Thymus (tissue), 11 donors: ENCODE measurements around the gene ERFL. TPM values are rescaled to one million over a fixed set of nuclear protein-coding genes. Genes with fewer than 3 reads are reported as not detected.

Experiments used
- DNase-seq, 9 donors: peaks; one replicate each; pipeline ENCODE4 v3.0.0-alpha.2; 2013; ENCODE audit warnings: low spot score in 9 of 9, low read depth in 6 of 9, missing footprints in 1 of 9
- H3K27ac ChIP-seq, 2 donors: one replicate each; pipeline ENCODE4 v1.5.1; 2013; ENCODE audit warnings: control low read depth in 1 of 2, low read depth in 1 of 2, low read length in 1 of 2, mild to moderate bottlenecking in 1 of 2, moderate library complexity in 1 of 2
- H3K27me3 ChIP-seq, 2 donors: one replicate each; pipeline ENCODE4 v1.5.1; 2013; ENCODE audit warnings: low read length in 1 of 2; ENCODE audit not compliant: control insufficient read depth in 2 of 2, insufficient read depth in 1 of 2
- H3K36me3 ChIP-seq, 2 donors: one replicate each; pipeline ENCODE4 v1.5.1; 2013; ENCODE audit warnings: low read length in 1 of 2, mild to moderate bottlenecking in 1 of 2, moderate library complexity in 1 of 2; ENCODE audit not compliant: control insufficient read depth in 2 of 2, insufficient read depth in 2 of 2
- H3K4me1 ChIP-seq, 2 donors: one replicate each; pipeline ENCODE4 v1.5.1; 2013; ENCODE audit warnings: low read length in 2 of 2; ENCODE audit not compliant: control insufficient read depth in 2 of 2, insufficient read depth in 2 of 2
- H3K4me3 ChIP-seq, 2 donors: one replicate each; pipeline ENCODE4 v1.5.1; 2013; ENCODE audit warnings: low read length in 2 of 2, control low read depth in 1 of 2, mild to moderate bottlenecking in 1 of 2
- H3K9me3 ChIP-seq, 2 donors: one replicate each; pipeline ENCODE4 v1.5.1; 2013; ENCODE audit warnings: low read length in 1 of 2, mild to moderate bottlenecking in 1 of 2; ENCODE audit not compliant: control insufficient read depth in 2 of 2, insufficient read depth in 1 of 2
- WGBS: extraction: QIAGEN DNeasy Blood & Tissue Kit; methylation state at CpG from one replicate; pipeline ENCODE4 v1.1.7; 2013; 5-methylcytosine and 5-hydroxymethylcytosine counted together
- polyA plus RNA-seq: library from polyadenylated mRNA; stranded (reverse); fragments of 200-250 nt; gene quantifications from one replicate; pipeline ENCODE4 v1.2.3, GENCODE V29; 2013
- total RNA-seq: library from RNA; stranded (reverse); fragments of 120-200 nt; gene quantifications from one replicate; pipeline ENCODE4 v1.2.4, GENCODE V29; 2013
- donor health status: healthy.

ERFL gene
- total and polyA plus RNA-seq, 2 donors, result 0.09 to 3.5 TPM

DNA sequence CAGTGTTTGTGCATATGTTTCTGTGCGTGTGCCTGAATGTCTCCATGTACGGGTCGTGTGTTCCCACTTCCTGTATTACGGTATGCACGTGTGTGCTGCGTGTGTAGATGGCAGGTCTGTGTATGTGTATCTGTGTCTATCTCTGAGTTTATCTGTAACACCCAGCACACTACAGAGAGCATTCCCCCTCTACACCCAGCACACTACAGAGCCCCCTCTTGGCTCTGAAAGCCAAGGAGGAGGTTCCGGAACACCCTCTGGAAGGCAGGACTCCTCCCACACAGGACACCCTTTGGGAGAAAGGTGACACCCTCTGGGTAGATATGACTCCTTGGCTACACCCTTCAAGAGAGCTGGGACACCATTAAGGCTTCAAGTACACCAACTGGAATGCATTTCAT lies 2.1 kb upstream of the ERFL start:
- peaks cover 14 to 45% of the 10 kb centered on the region in 2 donors for H3K4me1 ChIP-seq
- no peaks in the 10 kb centered on the region for H3K36me3 ChIP-seq
- 20% methylated on average over 7 of the region's 7 CpGs for WGBS
- peaks cover 42 to 96% of the 10 kb centered on the region in 2 donors for H3K27me3 ChIP-seq
- no peak overlapping the region for H3K4me3 ChIP-seq
- peak in 1 of 9 donors; percentile 57 for DNase-seq
- H3K27ac ChIP-seq, result no peak overlapping the region
- peaks cover 0 to 1% of the 10 kb centered on the region in 2 donors for H3K9me3 ChIP-seq

- H3K4me1 ChIP-seq, result peaks cover 14 to 42% of the 10 kb centered on the region in 2 donors
- H3K36me3 ChIP-seq, result no peaks in the 10 kb centered on the region
- peaks cover 1 to 3% of the 10 kb centered on the region in 2 donors for H3K9me3 ChIP-seq
- H3K27ac ChIP-seq, result no peak overlapping the region
- no peak overlapping the region for H3K4me3 ChIP-seq
- WGBS, result 40% methylated on average over 14 of the region's 14 CpGs
- DNase-seq, result no peak
- H3K27me3 ChIP-seq, result peaks cover 43 to 96% of the 10 kb centered on the region in 2 donors
Observed at GRCh38 chr19:41929536-41930071, 1.4 kb upstream of the ERFL start.

GRCh38 chr19:41928754-41929535 lies 696 bp upstream of the ERFL start:
- Histone ChIP-seq H3K4me3 (peak overlapping the region; percentile 38 to 54), H3K4me1 (peaks cover 14 to 36% of the 10 kb centered on the region in 2 donors), H3K27ac (peak overlapping the region in 1 of 2 donors; percentile 62), H3K36me3 (no peaks in the 10 kb centered on the region), H3K9me3 (peaks cover 1 to 5% of the 10 kb centered on the region in 2 donors), H3K27me3 (peaks cover 43 to 96% of the 10 kb centered on the region in 2 donors)
- 7% methylated on average over 29 of the region's 29 CpGs for WGBS
- DNase-seq, result peak in 3 of 9 donors; percentile 40 to 73 (median 63)

DNA sequence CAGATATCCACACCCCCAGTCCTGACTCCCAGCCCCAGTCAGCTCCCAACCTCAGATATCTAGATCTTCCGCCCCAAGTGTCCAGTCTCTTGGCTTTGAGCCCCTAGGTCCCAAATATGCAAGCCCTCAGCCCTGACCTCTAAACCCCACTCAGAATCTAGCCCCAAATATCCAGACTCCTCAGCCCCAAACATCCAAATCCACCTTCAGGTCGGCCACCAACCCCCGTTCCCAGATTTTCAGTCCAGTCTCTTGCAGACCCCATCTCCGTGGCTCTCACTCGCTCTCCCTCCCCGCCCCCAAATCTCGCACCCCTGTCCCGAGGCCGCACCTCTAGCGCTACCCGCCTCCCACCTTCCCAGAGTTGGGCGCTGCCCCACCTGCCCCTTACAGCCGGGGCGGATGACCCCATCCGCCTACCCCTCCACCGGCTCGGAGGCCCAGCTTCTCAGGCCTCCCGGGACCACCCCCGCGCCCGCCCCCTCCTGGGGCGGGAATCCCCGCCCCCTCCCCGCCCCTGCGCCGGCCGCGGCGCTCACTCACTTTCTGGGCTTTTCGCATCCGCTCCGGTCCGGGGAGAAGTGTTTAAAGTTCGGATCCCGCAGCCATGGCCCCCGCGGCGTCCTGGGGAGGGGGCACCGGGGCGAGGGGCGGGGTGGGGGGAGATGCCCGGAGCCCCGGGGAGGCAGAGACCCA lies 604 bp downstream of the ERFL start:
- Histone ChIP-seq H3K27me3 (peaks cover 48 to 97% of the 10 kb centered on the region in 2 donors), H3K9me3 (peaks cover 1 to 5% of the 10 kb centered on the region in 2 donors), H3K4me1 (peaks cover 14 to 32% of the 10 kb centered on the region in 2 donors), H3K36me3 (no peaks in the 10 kb centered on the region), H3K27ac (no peak overlapping the region), H3K4me3 (peak overlapping the region; percentile 8 to 54)
- DNase-seq, result peak in 1 of 9 donors; percentile 46
- WGBS, result 9% methylated on average over 43 of the region's 43 CpGs

GRCh38 chr19:41926763-41927496 lies 1.3 kb downstream of the ERFL start:
- WGBS, result 68% methylated on average over 16 of the region's 16 CpGs

GRCh38 chr19:41926028-41926762 lies 2.1 kb downstream of the ERFL start:
- 59% methylated on average over 27 of the region's 27 CpGs for WGBS
- H3K4me3 ChIP-seq, result no peak overlapping the region
- H3K27me3 ChIP-seq, result peaks cover 50 to 97% of the 10 kb centered on the region in 2 donors
- H3K4me1 ChIP-seq, result peaks cover 14 to 36% of the 10 kb centered on the region in 2 donors
- H3K36me3 ChIP-seq, result no peaks in the 10 kb centered on the region
- no peak for DNase-seq
- H3K9me3 ChIP-seq, result peaks cover 1 to 5% of the 10 kb centered on the region in 2 donors
- no peak overlapping the region for H3K27ac ChIP-seq

More at GRCh38 chr19:41926763-41927496, 1.3 kb downstream of the ERFL start:
- Histone ChIP-seq H3K4me1 (peaks cover 14 to 32% of the 10 kb centered on the region in 2 donors), H3K4me3 (no peak overlapping the region), H3K27me3 (peaks cover 49 to 97% of the 10 kb centered on the region in 2 donors), H3K36me3 (no peaks in the 10 kb centered on the region), H3K27ac (no peak overlapping the region), H3K9me3 (peaks cover 1 to 5% of the 10 kb centered on the region in 2 donors)
- DNase-seq, result no peak

DNA sequence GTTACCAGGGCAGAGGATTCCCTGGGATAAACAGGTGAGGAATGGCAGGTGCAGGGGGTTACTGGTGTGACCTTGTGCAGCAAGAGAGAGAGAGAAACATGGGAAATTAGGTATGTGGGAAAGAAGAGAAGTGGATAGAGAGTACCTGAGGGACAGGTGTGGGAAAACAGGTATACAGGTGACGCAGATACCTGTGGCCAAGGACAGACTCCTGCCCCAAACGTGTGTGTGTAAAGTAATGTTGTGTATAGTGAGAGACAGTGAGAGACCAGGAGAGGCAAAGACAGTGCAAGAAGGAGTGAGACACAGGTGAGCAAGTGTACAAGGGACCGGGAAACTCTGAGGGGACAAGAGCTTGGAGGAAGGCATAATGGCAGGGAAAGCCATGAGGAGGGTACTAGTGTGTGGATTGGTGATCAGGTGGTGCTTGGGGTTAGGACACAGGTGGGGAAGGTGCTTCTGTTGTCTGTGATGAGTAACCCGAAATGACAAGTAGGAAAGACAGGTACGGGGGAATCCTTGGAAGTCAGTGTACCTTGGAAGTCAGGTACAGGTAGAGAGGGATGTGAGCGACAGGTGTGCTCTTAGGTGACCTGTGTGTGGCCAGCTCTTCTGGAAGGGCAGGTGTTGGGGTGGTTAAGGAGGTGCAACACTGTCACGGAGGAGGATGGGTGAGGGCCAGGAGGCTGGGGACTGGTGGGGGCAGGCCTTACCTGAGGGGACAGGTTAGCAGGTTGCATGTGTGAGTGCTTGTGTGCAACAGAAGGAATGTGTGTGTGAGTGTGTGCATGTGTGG lies 2.8 kb downstream of the ERFL start:
- 69% methylated on average over 7 of the region's 7 CpGs for WGBS
- Histone ChIP-seq H3K4me3 (no peak overlapping the region), H3K27me3 (peaks cover 48 to 97% of the 10 kb centered on the region in 2 donors)

More for the DNA sequence above, 2.8 kb downstream of the ERFL start:
- DNase-seq, result no peak
- no peaks in the 10 kb centered on the region for H3K36me3 ChIP-seq
- H3K27ac ChIP-seq, result no peak overlapping the region
- H3K9me3 ChIP-seq, result peaks cover 1 to 5% of the 10 kb centered on the region in 2 donors
- peaks cover 10 to 35% of the 10 kb centered on the region in 2 donors for H3K4me1 ChIP-seq
